ENCODE measurements around the gene SHISA2.
"Not testable (repeated sequence)": the region's sequence is repeated elsewhere in the genome, so short reads cannot be mapped to it uniquely, and the experiment has no call there.

The SHISA2 gene

DNA sequence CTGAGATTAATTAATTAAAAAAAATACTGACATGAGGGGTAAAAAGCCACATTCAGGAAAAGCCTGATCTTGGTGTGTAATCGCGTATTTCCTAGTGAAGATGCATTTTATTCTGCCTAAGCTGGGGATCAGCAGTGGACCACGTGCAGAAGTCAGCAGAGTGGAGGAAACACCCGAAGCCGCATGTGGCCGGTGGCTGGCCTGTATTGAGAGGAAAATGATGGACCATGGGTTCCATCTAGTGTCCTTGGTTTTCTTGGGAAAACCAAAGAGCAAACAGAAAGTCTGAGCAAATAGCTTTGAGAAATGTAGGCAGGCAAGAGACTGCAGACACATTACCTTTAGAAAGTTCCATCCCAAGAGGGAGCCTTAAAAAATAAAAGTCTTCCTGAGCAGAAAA, 23.7 kb upstream of the SHISA2 start:
- H3K36me3 ChIP-seq (ENCODE audit: low read length): no peaks in the 10 kb centered on the region
- H3K27ac ChIP-seq (ENCODE audit: low read depth, low read length): no peak overlapping the region
- no peaks in the 10 kb centered on the region for H4K20me1 ChIP-seq (ENCODE audit: low read depth, low read length)
- no peaks in the 10 kb centered on the region for H3K9me3 ChIP-seq (ENCODE audit: insufficient read depth, low read length)
- H3K9me2 ChIP-seq (replicated peaks; ENCODE audit: insufficient read depth, low read length): no peaks in the 10 kb centered on the region
- no peaks in the 10 kb centered on the region for H3K27me3 ChIP-seq (ENCODE audit: low read length)
- no peaks in the 10 kb centered on the region for H3F3A ChIP-seq (ENCODE audit: insufficient read depth)
- no peak overlapping the region for H3K9ac ChIP-seq (ENCODE audit: low read length)
- no peak overlapping the region for H3K4me2 ChIP-seq (ENCODE audit: low read depth, low read length, poor library complexity, severe bottlenecking)
- H2AFZ ChIP-seq (ENCODE audit: low read depth, low read length, severe bottlenecking): no peak overlapping the region
- no peak overlapping the region for H3K4me3 ChIP-seq (ENCODE audit: insufficient read depth, low read length, poor library complexity, severe bottlenecking)
- H3K79me2 ChIP-seq (ENCODE audit: insufficient read depth, low read length): no peaks in the 10 kb centered on the region
- TF ChIP-seq, protein P1, sequence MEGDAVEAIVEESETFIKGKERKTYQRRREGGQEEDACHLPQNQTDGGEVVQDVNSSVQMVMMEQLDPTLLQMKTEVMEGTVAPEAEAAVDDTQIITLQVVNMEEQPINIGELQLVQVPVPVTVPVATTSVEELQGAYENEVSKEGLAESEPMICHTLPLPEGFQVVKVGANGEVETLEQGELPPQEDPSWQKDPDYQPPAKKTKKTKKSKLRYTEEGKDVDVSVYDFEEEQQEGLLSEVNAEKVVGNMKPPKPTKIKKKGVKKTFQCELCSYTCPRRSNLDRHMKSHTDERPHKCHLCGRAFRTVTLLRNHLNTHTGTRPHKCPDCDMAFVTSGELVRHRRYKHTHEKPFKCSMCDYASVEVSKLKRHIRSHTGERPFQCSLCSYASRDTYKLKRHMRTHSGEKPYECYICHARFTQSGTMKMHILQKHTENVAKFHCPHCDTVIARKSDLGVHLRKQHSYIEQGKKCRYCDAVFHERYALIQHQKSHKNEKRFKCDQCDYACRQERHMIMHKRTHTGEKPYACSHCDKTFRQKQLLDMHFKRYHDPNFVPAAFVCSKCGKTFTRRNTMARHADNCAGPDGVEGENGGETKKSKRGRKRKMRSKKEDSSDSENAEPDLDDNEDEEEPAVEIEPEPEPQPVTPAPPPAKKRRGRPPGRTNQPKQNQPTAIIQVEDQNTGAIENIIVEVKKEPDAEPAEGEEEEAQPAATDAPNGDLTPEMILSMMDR (IDR thresholded peaks at IDR 0.05; ENCODE audit: insufficient read depth, low read length, poor library complexity, severe bottlenecking): no peak
- TF ChIP-seq EZH2phosphoT487 (conservative IDR thresholded peaks at IDR 0.05; ENCODE audit: low read length): no peak

DNA sequence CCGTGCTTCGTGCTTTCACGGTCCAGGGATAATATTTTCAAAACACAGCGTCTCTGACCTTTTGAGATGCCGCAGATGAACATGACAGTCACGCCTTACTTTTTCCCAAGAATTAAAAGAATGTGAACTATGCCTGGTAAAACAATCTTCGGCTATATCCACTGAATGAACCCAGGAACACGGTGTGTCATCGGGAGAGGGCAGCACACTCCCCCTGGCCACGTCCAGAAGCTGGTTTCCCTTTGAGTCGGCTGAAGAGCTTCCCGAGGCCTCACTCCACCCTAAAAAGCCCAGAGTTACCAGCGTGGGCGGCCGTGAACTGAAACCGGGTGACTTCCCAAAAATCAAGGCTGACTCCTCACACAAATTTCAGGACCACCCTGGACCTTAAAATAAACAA, 22.9 kb upstream of the SHISA2 start:
- Histone ChIP-seq H3K4me2 (ENCODE audit: low read depth, low read length, poor library complexity, severe bottlenecking) (no peak overlapping the region), H3K79me2 (ENCODE audit: insufficient read depth, low read length) (no peaks in the 10 kb centered on the region), H3K27me3 (ENCODE audit: low read length) (no peaks in the 10 kb centered on the region), H3F3A (ENCODE audit: insufficient read depth) (no peaks in the 10 kb centered on the region), H3K9me3 (ENCODE audit: insufficient read depth, low read length) (no peaks in the 10 kb centered on the region), H4K20me1 (ENCODE audit: low read depth, low read length) (no peaks in the 10 kb centered on the region), H3K9me2 (replicated peaks; ENCODE audit: insufficient read depth, low read length) (no peaks in the 10 kb centered on the region), H2AFZ (ENCODE audit: low read depth, low read length, severe bottlenecking) (no peak overlapping the region), H3K9ac (ENCODE audit: low read length) (no peak overlapping the region), H3K36me3 (ENCODE audit: low read length) (no peaks in the 10 kb centered on the region), H3K27ac (ENCODE audit: low read depth, low read length) (no peak overlapping the region), H3K4me3 (ENCODE audit: insufficient read depth, low read length, poor library complexity, severe bottlenecking) (no peak overlapping the region)
- TF ChIP-seq EZH2phosphoT487 (conservative IDR thresholded peaks at IDR 0.05; ENCODE audit: low read length): no peak
- TF ChIP-seq, protein P1 (IDR thresholded peaks at IDR 0.05; ENCODE audit: insufficient read depth, low read length, poor library complexity, severe bottlenecking): no peak

DNA sequence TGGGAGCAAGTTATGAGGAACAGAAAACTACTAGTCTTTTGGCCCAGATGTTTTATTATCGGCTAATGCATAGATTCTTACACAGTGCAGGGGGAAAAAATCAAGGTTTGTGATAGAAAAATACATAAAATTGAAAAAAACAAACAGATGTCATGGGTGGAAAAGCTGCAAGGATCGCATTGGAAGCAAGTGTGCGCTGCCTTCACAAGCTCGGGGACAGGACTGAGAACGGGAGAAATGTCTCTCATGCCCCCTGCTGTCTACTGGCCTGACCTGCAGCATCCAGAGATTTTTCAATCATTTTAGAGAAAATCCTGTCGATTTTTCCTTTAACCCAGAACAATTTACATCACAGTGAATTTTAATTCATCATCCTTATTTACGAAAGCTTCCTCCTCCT, 20.5 kb upstream of the SHISA2 start:
- not testable (repeated sequence) for H2AFZ ChIP-seq (ENCODE audit: low read depth, low read length, severe bottlenecking); H3K36me3 ChIP-seq (ENCODE audit: low read length); H3K4me3 ChIP-seq (ENCODE audit: insufficient read depth, low read length, poor library complexity, severe bottlenecking); H3K9ac ChIP-seq (ENCODE audit: low read length); H3K79me2 ChIP-seq (ENCODE audit: insufficient read depth, low read length); H3K9me3 ChIP-seq (ENCODE audit: insufficient read depth, low read length); H3K27me3 ChIP-seq (ENCODE audit: low read length); H4K20me1 ChIP-seq (ENCODE audit: low read depth, low read length); H3K27ac ChIP-seq (ENCODE audit: low read depth, low read length); H3F3A ChIP-seq (ENCODE audit: insufficient read depth); H3K4me2 ChIP-seq (ENCODE audit: low read depth, low read length, poor library complexity, severe bottlenecking); H3K9me2 ChIP-seq (replicated peaks; ENCODE audit: insufficient read depth, low read length)

DNA sequence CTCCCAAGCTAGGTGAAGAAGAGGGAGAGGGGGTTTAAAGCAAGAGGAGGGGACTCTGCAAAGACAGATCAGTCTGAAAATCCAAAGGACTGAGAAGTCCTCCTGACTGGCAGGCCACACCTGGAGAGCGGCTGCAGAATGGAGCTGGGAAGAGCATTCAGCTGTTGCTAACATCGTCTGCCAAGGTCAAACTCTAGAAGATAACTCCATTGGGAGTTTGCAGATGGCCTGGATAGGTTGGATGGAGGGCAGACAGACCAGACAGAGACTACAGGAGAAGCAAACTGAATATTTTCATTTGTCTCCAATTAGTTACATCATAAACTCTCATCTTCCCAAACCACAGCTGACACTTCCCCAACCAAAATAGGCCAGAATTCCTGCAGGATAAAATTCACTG, 19.9 kb upstream of the SHISA2 start:
- Histone ChIP-seq H3K27ac (ENCODE audit: low read depth, low read length) (no peak overlapping the region), H3K4me2 (ENCODE audit: low read depth, low read length, poor library complexity, severe bottlenecking) (no peak overlapping the region)

DNA sequence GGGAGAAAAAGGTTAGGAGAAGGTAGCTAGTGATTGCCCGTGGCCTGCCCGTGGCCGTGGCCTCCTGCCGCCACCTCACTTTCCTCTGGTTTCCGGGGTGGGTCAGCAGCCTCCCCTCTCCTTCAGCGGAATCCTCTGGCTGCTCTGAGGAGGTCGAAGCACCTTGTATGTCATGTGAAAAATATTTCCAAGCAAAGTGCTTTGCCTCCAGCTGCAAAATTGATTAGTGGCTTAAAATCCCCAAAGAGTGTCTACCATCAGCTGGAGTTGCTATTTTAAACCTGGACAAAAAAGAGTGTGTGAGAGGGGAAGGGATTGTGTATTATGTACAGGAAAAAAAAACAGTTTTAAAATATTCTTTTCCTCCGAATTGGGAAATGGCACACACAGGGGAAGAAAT, 17.8 kb upstream of the SHISA2 start:
- H3K79me2 ChIP-seq (ENCODE audit: insufficient read depth, low read length); H3K9ac ChIP-seq (ENCODE audit: low read length); H4K20me1 ChIP-seq (ENCODE audit: low read depth, low read length); H2AFZ ChIP-seq (ENCODE audit: low read depth, low read length, severe bottlenecking); H3K27me3 ChIP-seq (ENCODE audit: low read length); H3F3A ChIP-seq (ENCODE audit: insufficient read depth); H3K27ac ChIP-seq (ENCODE audit: low read depth, low read length); H3K9me2 ChIP-seq (replicated peaks; ENCODE audit: insufficient read depth, low read length); H3K4me2 ChIP-seq (ENCODE audit: low read depth, low read length, poor library complexity, severe bottlenecking); H3K9me3 ChIP-seq (ENCODE audit: insufficient read depth, low read length); H3K4me3 ChIP-seq (ENCODE audit: insufficient read depth, low read length, poor library complexity, severe bottlenecking); H3K36me3 ChIP-seq (ENCODE audit: low read length): not testable (repeated sequence)

More for the DNA sequence above, 19.9 kb upstream of the SHISA2 start:
- no peak for TF ChIP-seq EZH2phosphoT487 (conservative IDR thresholded peaks at IDR 0.05; ENCODE audit: low read length)
- TF ChIP-seq, protein P1 (IDR thresholded peaks at IDR 0.05; ENCODE audit: insufficient read depth, low read length, poor library complexity, severe bottlenecking): no peak
- H3K9me2 ChIP-seq (replicated peaks; ENCODE audit: insufficient read depth, low read length): no peaks in the 10 kb centered on the region
- H3K4me3 ChIP-seq (ENCODE audit: insufficient read depth, low read length, poor library complexity, severe bottlenecking): no peak overlapping the region
- H4K20me1 ChIP-seq (ENCODE audit: low read depth, low read length): no peaks in the 10 kb centered on the region
- no peaks in the 10 kb centered on the region for H3F3A ChIP-seq (ENCODE audit: insufficient read depth)
- no peaks in the 10 kb centered on the region for H3K27me3 ChIP-seq (ENCODE audit: low read length)
- H3K36me3 ChIP-seq (ENCODE audit: low read length): no peaks in the 10 kb centered on the region
- no peaks in the 10 kb centered on the region for H3K9me3 ChIP-seq (ENCODE audit: insufficient read depth, low read length)
- no peaks in the 10 kb centered on the region for H3K79me2 ChIP-seq (ENCODE audit: insufficient read depth, low read length)
- no peak overlapping the region for H3K9ac ChIP-seq (ENCODE audit: low read length)
- no peak overlapping the region for H2AFZ ChIP-seq (ENCODE audit: low read depth, low read length, severe bottlenecking)

DNA sequence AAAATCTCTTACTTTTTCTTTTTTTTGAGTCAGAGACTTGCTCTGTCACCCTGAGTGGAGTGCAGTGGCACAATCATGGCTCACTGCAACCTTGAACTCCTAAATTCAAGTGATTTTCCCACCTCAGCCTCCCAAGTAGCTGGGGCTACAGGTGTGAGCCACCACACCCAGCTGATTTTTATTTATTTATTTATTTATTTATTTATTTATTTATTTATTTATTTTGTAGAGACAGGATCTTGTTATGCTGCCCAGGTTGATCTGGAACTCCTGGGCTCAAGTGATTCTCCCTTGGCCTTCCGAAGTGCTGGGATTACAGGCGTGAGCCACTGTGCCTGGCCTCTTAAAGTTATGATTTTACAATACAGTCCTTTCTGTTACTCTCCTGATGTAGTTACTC, 16.6 kb upstream of the SHISA2 start:
- H3K4me3 ChIP-seq (ENCODE audit: insufficient read depth, low read length, poor library complexity, severe bottlenecking); H3K27me3 ChIP-seq (ENCODE audit: low read length); H3K27ac ChIP-seq (ENCODE audit: low read depth, low read length); H3F3A ChIP-seq (ENCODE audit: insufficient read depth); H4K20me1 ChIP-seq (ENCODE audit: low read depth, low read length); H2AFZ ChIP-seq (ENCODE audit: low read depth, low read length, severe bottlenecking); H3K4me2 ChIP-seq (ENCODE audit: low read depth, low read length, poor library complexity, severe bottlenecking); H3K9me3 ChIP-seq (ENCODE audit: insufficient read depth, low read length); H3K9ac ChIP-seq (ENCODE audit: low read length); H3K9me2 ChIP-seq (replicated peaks; ENCODE audit: insufficient read depth, low read length); H3K79me2 ChIP-seq (ENCODE audit: insufficient read depth, low read length); H3K36me3 ChIP-seq (ENCODE audit: low read length): not testable (repeated sequence)

Measured in SU-DHL-6 (cell line).